Epithelial cell of proximal tubule (primary cell): ENCODE results near the gene FOXB1. TPM values are rescaled to one million over a fixed set of nuclear protein-coding genes. Genes with fewer than 3 reads are reported as not detected.

Experiments
- DNase-seq: peaks from one replicate; pipeline ENCODE4 v3.0.0-alpha.2; 2011; ENCODE audit warnings: low read depth
- H3K4me3 ChIP-seq: 2 replicates; pipeline ENCODE4 v1.5.1; 2011; ENCODE audit warnings: low read depth, mild to moderate bottlenecking, low read length
- total RNA-seq: library from RNA; depleted of rRNA; stranded (reverse); fragments of >200 nt; gene quantifications from 2 replicates; pipeline ENCODE4 v1.2.3, GENCODE V29; 2015
- TF ChIP-seq, protein P1 (sequence below): conservative IDR thresholded peaks from 2 replicates; pipeline ENCODE4 v1.5.1; 2012; ENCODE audit warnings: low read depth, mild to moderate bottlenecking, low read length

The FOXB1 gene
- total RNA-seq, 1 donor from 2014 or later, result not detected

DNA sequence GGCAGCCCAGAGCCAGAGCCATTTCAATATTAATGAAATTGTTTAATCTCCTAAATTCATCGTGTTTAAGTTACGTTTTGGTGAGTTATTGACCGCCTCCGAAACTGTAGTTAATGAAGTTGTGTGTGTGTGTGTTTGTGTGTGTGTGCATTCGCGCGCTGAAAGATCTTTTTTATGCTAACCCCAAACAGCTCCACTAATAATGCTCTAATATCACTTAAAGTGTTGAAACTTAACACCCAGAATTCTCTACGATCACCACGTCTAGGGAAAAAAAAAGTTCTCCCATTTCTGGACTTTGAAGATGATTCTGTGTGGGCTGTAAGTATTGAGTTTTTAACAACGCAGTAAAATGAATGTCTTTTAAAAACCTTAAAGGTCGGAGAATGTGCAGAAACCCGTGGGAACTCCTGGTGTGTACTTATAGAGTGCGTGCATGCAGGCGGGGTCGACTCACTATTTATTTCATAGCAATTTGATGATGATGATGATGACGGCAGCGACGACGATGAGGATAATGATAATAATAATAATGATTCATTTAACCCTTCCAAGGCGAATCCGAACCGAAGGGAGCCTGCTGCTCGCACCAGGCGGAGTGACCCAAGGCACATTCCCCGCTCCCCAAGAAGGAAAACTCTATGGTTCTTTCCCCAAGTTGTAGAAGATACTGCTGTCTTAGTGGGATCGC is 1.4 kb upstream of the FOXB1 start:
- DNase-seq, result no peak
- TF ChIP-seq, protein P1, sequence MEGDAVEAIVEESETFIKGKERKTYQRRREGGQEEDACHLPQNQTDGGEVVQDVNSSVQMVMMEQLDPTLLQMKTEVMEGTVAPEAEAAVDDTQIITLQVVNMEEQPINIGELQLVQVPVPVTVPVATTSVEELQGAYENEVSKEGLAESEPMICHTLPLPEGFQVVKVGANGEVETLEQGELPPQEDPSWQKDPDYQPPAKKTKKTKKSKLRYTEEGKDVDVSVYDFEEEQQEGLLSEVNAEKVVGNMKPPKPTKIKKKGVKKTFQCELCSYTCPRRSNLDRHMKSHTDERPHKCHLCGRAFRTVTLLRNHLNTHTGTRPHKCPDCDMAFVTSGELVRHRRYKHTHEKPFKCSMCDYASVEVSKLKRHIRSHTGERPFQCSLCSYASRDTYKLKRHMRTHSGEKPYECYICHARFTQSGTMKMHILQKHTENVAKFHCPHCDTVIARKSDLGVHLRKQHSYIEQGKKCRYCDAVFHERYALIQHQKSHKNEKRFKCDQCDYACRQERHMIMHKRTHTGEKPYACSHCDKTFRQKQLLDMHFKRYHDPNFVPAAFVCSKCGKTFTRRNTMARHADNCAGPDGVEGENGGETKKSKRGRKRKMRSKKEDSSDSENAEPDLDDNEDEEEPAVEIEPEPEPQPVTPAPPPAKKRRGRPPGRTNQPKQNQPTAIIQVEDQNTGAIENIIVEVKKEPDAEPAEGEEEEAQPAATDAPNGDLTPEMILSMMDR, result no peak

DNA sequence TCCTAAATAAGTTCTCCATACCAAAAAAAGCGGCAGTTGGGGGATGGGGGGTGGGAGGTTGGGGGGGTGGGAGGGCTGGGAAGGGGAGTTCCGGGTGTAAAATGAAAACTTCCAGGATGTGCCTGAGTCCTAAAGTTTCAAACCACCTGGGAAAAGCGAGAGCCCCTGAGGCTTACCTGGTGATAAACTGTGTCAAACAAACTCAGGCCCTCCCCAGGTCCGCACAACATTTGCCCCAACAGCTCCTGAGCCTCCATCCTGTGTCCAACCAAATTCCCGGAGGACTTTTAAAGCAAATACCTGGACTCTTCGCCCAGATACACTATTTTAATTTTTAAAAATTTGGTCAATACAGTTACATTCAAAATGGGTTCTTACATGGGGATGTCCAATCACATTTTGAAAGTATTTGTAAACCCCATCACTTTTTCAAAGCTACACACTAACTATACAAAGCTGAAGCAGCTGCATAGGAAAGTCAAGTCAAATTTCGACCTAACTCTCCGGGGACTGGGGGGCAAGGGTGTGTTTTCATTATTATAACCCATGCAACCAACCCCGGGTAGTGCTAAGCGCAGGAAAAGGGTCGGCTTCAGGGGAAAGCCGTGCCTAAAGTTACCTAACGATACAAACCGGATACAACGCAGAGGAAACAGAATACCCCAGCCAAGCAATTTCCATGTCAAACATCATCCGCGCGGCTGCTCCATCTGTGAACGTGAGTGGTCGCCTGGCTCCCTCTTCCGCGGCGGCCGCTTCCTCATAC is 685 bp upstream of the FOXB1 start:
- no peak overlapping the region for H3K4me3 ChIP-seq
- DNase-seq, result no peak
- TF ChIP-seq, protein P1, result no peak

More for the DNA sequence above, 1.4 kb upstream of the FOXB1 start:
- no peak overlapping the region for H3K4me3 ChIP-seq

DNA sequence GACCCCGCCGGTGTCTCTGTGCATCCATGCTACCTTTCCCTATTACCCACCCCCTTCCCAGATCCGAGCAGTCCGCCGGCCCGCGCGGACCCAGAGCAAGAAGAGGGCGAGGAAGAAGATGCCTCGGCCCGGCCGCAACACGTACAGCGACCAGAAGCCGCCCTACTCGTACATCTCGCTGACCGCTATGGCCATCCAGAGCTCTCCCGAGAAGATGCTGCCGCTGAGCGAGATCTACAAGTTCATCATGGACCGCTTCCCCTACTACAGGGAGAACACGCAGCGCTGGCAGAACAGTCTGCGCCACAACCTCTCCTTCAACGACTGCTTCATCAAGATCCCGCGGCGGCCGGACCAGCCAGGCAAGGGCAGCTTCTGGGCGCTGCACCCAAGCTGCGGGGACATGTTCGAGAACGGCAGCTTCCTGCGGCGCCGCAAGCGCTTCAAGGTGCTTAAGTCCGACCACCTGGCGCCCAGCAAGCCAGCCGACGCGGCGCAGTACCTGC is 788 bp downstream of the FOXB1 start:
- TF ChIP-seq, protein P1, result no peak
- H3K4me3 ChIP-seq, result no peak overlapping the region

DNA sequence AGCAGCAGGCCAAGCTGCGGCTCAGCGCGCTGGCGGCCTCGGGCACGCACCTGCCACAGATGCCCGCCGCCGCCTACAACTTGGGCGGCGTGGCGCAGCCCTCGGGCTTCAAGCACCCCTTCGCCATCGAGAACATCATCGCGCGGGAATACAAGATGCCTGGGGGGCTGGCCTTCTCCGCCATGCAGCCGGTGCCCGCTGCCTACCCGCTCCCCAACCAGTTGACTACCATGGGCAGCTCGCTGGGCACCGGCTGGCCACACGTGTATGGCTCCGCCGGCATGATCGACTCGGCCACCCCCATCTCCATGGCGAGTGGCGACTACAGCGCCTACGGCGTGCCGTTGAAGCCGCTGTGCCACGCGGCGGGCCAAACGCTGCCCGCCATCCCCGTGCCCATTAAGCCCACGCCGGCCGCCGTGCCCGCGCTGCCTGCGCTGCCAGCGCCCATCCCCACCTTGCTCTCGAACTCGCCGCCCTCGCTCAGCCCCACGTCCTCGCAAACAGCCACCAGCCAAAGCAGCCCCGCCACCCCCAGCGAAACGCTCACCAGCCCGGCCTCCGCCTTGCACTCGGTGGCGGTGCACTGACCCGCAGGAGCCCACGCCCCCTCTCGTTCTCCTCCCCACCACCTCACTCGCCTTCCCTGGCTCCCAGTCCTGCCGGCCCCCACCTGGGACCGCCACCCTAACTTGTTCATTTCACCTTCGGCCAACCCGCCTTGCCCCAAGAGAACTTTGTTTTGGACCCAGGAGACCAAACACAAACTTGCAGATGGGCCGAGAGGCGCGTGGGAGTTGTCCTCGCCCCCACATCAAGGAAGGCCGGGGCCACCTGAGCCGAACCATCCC is 1.5 kb downstream of the FOXB1 start:
- no peak for DNase-seq
- peak overlapping the region; percentile 34 for H3K4me3 ChIP-seq
- TF ChIP-seq, protein P1, result no peak

More for the DNA sequence above, 788 bp downstream of the FOXB1 start:
- DNase-seq, result no peak

DNA sequence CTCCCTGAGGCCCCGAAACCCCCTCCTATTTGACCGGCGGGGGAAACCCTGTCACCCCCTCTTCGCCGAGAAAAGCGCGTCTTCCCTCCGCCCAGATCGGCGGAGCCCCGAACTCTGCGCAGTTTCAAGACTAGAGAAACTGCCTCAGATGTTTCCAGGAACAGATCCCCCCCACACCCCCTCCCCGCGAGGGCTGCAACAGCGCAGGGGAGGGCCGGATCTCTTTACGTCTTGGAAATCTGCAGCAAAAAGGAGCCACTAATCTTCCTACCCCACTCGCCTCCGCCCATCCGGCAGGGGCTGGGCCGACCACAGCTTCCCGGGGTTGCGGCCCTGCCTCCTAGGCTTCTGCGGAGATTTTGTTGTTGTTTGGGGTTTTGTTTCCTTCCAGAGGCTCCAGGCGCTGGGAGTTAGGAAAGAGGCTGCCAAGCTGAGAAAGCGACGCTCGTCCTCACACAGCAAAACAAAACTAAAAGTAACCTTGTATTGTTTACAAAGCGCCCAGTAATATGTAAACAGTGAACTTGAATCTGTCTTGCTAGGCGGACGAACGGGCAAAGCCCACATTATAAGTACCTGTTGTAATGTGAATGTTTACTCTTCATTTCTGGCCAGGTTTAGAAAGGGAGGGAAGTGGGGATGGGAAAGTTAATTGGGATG is 2.2 kb downstream of the FOXB1 start:
- TF ChIP-seq, protein P1, result no peak
- DNase-seq, result no peak
- H3K4me3 ChIP-seq, result peak overlapping the region; percentile 34

DNA sequence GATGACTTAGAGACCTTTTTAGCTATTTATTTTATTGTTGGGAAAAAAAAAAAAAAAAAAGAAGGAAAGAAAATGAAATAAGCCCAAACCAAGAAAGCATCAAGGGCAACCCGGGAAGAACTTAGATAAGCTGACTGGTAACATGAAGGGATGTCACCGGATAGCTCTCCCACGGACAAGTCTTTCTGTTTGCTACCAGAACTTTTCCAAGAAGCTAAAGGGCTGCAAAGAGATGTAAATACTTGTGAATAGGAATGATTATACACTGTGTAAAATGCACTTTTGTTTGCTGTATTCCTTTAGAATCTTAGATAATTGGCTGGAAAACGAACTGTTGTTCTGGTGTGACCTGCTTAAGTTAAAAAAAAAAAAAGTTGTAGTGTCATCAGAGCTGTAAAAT is 2.8 kb downstream of the FOXB1 start:
- no peak for DNase-seq
- H3K4me3 ChIP-seq, result peak overlapping the region; percentile 34
- TF ChIP-seq, protein P1, result no peak
